ENCODE results near the gene ARHGAP30.

The ARHGAP30 gene

GRCh38 chr1:161091093-161091492, 21.4 kb upstream of the ARHGAP30 start:
- DNase-seq (ENCODE audit: low spot score): no peak

DNA sequence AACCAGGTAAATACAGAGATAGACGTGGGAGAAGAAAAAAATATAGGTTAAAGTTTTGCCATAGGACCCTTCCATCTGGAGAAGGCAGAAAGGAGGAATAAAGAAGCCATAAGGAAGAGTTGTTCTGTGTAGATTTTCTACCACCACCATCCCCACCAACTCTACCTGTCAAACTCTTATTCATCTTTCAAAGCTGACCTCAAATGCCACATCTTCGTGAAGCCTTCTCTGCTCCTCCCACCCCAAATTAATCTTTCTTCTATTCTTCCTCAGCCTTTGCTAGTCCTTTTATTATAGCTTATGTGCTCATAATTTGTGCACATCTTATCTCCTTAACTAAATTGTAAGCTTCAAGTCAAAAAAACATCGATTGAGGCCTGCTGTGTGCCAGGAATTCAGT, 20.9 kb upstream of the ARHGAP30 start:
- DNase-seq (ENCODE audit: low spot score): no peak

- no peak for DNase-seq (ENCODE audit: low spot score)
These were observed 20.2 kb upstream of the ARHGAP30 start for GRCh38 chr1:161089938-161090337.

DNA sequence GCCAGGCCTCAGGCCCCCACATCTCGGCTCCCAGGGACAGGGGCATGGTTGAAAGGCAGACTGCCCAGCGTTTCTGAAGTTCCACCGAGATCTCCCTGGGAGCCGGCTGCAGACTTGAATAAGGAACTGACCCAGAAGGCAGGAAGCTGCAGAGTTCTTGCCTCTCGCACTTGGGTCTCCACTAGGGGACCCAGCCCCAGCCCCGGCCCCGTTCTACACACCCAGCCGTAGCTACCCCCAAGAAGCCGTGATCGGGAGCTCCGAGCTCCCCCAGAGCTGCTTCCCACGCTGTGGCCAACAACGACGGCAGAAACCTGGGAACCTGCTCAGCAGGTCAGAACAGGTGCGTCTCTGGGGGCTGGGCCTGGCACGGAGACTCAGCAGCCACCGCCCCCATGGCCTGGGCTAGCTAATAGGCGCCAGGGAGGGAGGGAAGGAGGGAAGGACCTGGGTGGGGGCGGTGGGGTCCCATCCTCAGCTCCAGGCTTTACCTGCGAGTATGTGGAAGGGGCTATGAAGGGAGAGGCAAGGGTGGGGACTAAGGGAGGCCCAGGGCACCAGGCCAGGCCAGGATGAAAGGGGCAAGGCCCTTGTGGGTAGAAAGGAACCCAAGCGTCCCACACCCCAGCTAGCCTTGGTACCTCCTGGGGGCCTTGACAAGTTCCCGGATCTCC, 19.7 kb upstream of the ARHGAP30 start, which contains the start of gene NECTIN4:
Gene NECTIN4 (minus strand): TSS at position 308 of the 674 bp plus-strand sequence. CDS start 262 bp downstream, at position 46.
- DNase-seq (ENCODE audit: low spot score): no peak

GRCh38 chr1:161088587-161089110, 19.0 kb upstream of the ARHGAP30 start:
- DNase-seq (ENCODE audit: low spot score): no peak

- DNase-seq (ENCODE audit: low spot score): no peak
These were observed 16.8 kb upstream of the ARHGAP30 start for GRCh38 chr1:161086457-161086856.

GRCh38 chr1:161085165-161085564, 15.5 kb upstream of the ARHGAP30 start:
- no peak for DNase-seq (ENCODE audit: low spot score)

GRCh38 chr1:161084597-161084988, 14.9 kb upstream of the ARHGAP30 start:
- DNase-seq (ENCODE audit: low spot score): no peak

DNA sequence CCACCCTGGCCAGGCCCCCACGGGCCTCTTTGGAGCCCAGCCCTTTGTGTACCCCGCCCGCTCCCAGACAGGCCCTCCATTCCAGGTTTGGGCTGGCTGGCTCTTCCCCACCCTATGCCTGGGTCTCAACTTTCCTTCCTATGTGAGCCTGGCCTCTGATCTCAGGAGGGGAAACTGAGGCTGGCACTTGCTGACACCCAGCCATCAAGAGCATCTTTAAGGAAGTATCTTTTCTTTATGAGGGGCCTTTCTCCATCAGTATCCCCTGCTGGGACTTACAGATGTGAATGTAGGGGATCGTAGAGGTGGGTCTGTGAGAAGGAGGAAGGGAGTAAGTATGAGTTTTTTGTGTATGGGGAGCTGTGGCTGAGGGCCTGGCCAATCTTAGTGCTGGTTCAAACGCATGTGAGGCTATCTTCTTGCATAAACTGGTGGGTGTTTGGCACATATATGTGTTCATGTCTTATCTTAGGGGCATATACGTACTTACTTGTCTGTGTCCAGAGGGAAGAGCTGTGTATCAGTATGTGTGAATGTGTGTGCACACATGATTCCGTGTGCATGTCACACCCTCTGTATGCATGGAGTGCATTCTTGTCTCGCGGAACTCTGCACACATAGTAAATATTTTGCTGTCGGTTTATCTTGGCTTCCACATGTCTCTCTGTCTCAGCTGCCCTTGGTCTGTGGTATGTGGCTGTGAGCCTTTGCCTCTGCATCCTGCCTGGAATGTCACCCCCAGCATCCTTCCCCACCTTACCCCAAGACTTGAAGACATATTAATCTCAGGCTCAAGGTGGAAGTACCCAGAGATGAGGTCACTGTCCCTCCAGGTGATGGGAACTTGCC, 14.3 kb upstream of the ARHGAP30 start:
- no peak for DNase-seq (ENCODE audit: low spot score)

DNA sequence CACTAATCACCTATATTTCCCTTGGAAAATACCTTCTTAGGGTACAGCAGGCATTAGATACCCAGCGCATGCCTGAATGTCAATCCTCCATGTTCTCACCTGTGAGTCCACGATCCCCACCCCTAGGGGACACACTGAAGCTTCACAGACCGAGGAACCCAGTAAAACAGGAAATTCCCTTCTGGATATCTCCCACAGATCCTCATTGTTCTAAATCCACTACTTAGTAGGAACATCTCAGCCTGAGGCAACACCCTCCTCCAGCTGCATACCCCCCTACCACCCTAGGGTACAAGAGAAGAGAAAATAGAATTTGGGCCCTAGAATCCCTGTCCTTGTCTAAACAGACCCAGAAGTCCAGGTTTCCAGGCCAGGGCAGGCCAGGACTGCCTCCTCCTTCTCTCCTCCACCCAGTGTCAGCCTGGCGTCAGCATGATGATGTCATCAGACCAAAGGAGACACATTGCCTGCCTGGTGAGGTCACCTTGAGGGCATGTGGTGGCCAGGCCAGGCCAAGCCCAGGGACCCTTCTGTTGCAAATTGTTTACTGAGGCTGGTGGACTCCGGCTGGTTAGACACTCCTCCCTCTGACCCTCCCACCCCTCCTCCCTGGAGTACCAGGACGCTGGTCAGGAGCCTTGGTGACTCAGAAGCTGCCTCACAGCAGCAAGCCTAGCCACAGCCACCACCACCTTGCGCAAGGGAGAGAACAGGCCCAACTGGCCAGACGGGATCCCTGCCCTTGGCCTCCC, 13.5 kb upstream of the ARHGAP30 start:
- DNase-seq (ENCODE audit: low spot score): no peak

DNA sequence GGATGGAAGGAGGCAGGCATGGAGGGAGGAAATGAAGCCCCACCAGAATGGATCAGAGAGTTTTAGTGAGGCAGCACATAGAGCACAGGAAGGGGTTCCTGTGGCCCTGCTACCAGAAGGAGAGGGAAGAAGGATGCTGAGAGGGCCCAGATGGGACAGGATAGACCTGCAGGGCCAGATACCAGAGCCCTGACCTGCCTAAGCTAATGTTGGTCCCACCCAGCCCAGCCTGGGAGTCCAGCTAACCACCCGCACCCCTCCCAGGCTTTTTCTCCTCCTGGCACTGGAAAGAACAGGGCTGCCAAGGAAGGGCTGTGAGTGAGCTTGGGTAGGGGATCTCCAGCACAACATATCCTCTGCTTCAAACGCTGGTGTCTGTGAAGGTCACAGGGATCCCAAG, 12.8 kb upstream of the ARHGAP30 start:
- no peak for DNase-seq (ENCODE audit: low spot score)

DNA sequence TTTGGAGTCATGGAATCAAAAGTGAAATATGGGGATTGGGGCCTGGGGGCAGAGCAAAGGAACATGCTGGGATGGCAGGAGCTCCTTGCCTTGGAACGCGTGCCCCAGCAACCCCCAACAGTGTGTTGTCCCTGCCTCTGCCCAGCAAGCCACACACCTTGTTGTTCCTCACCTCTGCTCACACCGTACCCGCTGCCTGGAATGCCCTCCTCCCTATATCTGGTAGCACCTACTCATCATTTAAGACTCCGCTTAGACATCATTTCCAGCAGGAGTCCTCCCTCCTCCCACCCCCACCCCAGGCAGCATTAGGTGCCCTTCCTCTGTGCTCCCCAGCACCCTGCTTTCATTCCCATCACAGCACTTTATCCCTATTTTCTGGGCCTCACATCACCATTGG, 11.8 kb upstream of the ARHGAP30 start:
- DNase-seq (ENCODE audit: low spot score): no peak

- no peak for DNase-seq (ENCODE audit: low spot score)
These were observed 11.0 kb upstream of the ARHGAP30 start for GRCh38 chr1:161080441-161081405.

- DNase-seq (ENCODE audit: low spot score): no peak
These were observed 9.9 kb upstream of the ARHGAP30 start for GRCh38 chr1:161079436-161080110.

DNA sequence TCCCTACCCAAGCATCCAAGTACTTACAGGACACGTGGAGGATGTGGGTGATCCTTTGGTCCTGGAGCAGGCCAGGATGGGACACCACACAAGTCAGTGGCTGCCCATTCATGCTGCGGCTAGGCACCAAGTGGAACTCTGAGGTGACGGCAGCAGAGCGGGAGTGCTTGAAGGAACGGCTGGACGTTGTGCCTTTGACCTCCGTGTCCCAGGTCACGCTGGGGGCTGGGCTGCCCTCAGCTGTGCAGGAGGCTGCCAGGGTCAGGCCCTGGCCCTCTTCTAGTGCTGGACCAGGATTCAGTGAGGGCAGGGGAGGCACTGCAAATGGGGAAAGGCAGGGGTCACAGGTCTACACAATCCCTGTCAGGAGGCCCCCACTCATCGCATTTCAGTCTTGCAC, 7.7 kb upstream of the ARHGAP30 start:
- DNase-seq (ENCODE audit: low spot score): no peak

- DNase-seq (ENCODE audit: low spot score): no peak
These were observed 6.7 kb upstream of the ARHGAP30 start for GRCh38 chr1:161076410-161076809.

GRCh38 chr1:161074676-161075368, 5.1 kb upstream of the ARHGAP30 start:
- DNase-seq (ENCODE audit: low spot score): no peak

DNA sequence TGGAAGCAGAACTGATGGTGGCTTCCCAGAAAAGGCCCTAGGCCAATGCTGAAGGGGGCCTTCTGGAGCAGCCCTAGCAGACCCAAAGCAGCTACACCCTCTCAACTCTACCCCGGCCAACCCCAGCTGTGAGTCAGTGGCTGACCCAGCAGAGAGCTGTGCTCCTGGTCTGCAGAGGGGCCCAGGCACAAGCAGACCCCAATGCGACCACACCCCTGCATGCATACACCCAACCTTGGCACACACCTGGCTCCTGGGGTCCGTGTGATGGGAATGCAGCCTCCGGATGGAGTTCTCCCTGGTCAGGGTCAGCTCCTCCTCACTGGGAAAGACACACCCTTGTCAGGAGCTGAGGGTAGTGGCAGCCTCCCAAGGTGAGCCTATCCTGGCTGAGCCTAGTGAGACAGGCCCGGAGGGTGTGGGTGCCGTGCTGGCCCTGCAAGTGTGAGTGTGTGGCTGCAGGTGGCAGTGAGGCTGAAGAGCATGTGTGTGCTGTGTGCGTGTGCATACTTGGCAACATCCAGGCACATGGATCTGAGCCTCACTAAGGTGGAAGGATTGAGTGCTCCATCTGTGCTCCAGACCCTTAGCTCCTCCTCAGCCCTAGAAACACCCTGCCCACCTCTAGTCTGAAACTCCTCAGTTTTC, 3.9 kb upstream of the ARHGAP30 start:
- DNase-seq (ENCODE audit: low spot score): no peak

DNA sequence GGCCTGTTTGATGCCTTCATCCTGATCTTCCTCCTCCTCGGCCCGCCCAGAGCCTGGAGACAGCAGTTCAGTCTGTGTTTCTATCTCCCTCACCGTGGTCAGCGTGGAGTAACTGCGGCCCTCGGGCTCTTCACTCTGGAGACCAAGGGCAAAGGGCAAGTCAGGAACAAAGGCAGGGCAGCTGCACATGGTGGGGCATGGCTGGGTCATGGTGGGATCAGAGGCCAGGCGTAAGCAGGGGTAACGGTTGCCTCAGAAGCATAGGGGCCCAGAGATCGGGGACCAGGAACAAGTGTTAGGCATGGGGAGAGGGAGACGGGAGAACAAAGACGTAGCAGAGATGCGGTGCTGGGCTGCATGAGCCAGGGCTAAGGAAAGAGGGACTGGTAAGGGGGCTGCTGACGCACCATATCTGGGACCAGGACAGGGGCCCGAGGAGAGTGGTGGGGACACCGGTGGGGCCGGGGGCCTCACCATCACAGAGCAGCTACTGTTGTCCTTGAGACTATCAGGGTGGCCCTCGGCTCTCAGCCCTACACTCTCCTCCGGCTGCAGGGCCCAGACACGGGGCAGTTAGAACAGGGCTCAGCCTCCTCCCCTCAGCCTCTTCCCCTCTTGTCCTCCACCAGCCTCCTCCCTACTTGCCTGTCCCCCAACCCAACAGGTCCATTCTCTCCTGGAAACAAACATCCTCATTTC, 3.2 kb upstream of the ARHGAP30 start:
- no peak for DNase-seq (ENCODE audit: low spot score)

All from pons (tissue), 1 donor.